K562 (cell line): ENCODE data around the gene SFT2D2. TPM values are rescaled to one million over a fixed set of nuclear protein-coding genes. Genes with fewer than 3 reads are reported as not detected.

Source experiments
- ASH1L ChIP-seq: fragments of 450-650 bp; IDR thresholded peaks from 2 replicates; pipeline ENCODE4 v1.6.1; 2018; ENCODE audit warnings: borderline replicate concordance, mild to moderate bottlenecking, low read depth; ENCODE audit not compliant: partially characterized antibody
- CBX8 ChIP-seq: fragments of 200-600 bp; sonication (generic); IDR thresholded peaks from 2 replicates; pipeline ENCODE4 v1.6.1; 2012; ENCODE audit warnings: borderline replicate concordance, mixed run types, low read depth, mild to moderate bottlenecking, moderate library complexity, mixed read lengths, low read length, control low read depth, inconsistent platforms; ENCODE audit not compliant: poor library complexity, severe bottlenecking; ENCODE audit errors: extremely low read depth
- CUX1 ChIP-seq: fragments of 200-800 bp; sonication (Bioruptor generic); IDR thresholded peaks from 2 replicates; pipeline ENCODE4 v1.6.1; 2016; ENCODE audit warnings: missing genetic modification characterization, missing compliant biosample characterization
- DACH1 ChIP-seq: fragments of 450-650 bp; IDR thresholded peaks from 2 replicates; pipeline ENCODE4 v1.6.1; 2018; ENCODE audit not compliant: partially characterized antibody
- GABPB2 ChIP-seq: fragments of 250-450 bp; sonication (Bioruptor Pico); conservative IDR thresholded peaks from 2 replicates; pipeline ENCODE4 v1.5.1; 2021; ENCODE audit warnings: mild to moderate bottlenecking
- KAT8 ChIP-seq: fragments of 450-650 bp; IDR thresholded peaks from 2 replicates; pipeline ENCODE4 v1.6.1; 2016; ENCODE audit warnings: low read depth, mild to moderate bottlenecking
- PHF20 ChIP-seq: fragments of 450-650 bp; IDR thresholded peaks from 2 replicates; pipeline ENCODE4 v1.6.1; 2018; ENCODE audit not compliant: partially characterized antibody
- RNF2 ChIP-seq: sonication (generic); IDR thresholded peaks from 2 replicates; pipeline ENCODE4 v1.6.1; 2016
- SPI1 ChIP-seq: IDR thresholded peaks from 2 replicates; pipeline ENCODE4 v1.6.1; 2011; ENCODE audit warnings: low read depth, low read length, control low read depth, borderline replicate concordance
- SRF ChIP-seq, 2 experiments: fragments of 250-450, 450-650 bp in 1 of 2; sonication (Bioruptor Pico) in 1 of 2; sonication (generic) in 1 of 2; formaldehyde crosslinking; IDR thresholded peaks; 2 replicates each; pipeline versions ENCODE4 v1.5.0 to v1.5.1; 2020 to 2022; ENCODE audit warnings: mild to moderate bottlenecking in 1 of 2, missing genetic modification reagents in 1 of 2
- ZBTB34 ChIP-seq: fragments of 250-450 bp; sonication (Bioruptor Pico); IDR thresholded peaks from 2 replicates; pipeline ENCODE4 v1.8.0; 2021; ENCODE audit warnings: mild to moderate bottlenecking, moderate library complexity
- ZNF77 ChIP-seq: fragments of 250-450 bp; sonication (Bioruptor Pico); IDR thresholded peaks from 2 replicates; pipeline ENCODE4 v1.5.0; 2020
- polyA plus RNA-seq, 8 experiments: library from polyadenylated mRNA; depleted of rRNA in 4 of 8; stranded (reverse) in 5 of 8; unstranded in 3 of 8; fragments of >200 nt; fragmentation: Nextera tagmentation in 2 of 8; fragmentation: Illumina TruSeq in 1 of 8; extraction: Ambion mirVana in 2 of 8; extraction: Trizol in 1 of 8; gene quantifications; 2 replicates each; pipeline versions ENCODE4 v1.2.1 to v1.2.3, GENCODE V29; 2011 to 2014; ENCODE audit warnings: inconsistent platforms in 1 of 8, missing spikeins in 1 of 8
- total RNA-seq, 7 experiments: library from RNA; depleted of rRNA in 6 of 7; stranded (reverse); fragments of >200 nt in 6 of 7; fragmentation: Illumina TruSeq in 2 of 7; extraction: Trizol in 2 of 7; gene quantifications; 2 replicates each; pipeline versions ENCODE4 v1.2.1 to v1.2.3, GENCODE V29; 2011 to 2021; ENCODE audit warnings: low replicate concordance in 1 of 7
- TF ChIP-seq, protein P1 (sequence below): sonication (generic); formaldehyde crosslinking; IDR thresholded peaks from 2 replicates; pipeline ENCODE4 v1.8.1; 2023; ENCODE audit warnings: mild to moderate bottlenecking, missing genetic modification reagents
- TF ChIP-seq, protein P2 (sequence below): fragments of 250-450 bp; sonication (Bioruptor Pico); IDR thresholded peaks from 2 replicates; pipeline ENCODE4 v1.5.0; 2020; ENCODE audit warnings: mild to moderate bottlenecking, borderline replicate concordance
- TF ChIP-seq, protein P3 (sequence below): fragments of 250-450 bp; sonication (Bioruptor Pico); IDR thresholded peaks from 2 replicates; pipeline ENCODE4 v1.8.0; 2022; ENCODE audit warnings: inconsistent platforms, mild to moderate bottlenecking, moderate library complexity, borderline replicate concordance

Gene SFT2D2
- total and polyA plus RNA-seq, 9 of the 15 experiments (the other 6 are each of a cell fraction or from before 2014, with no cell fraction given), result 3.4 to 50.1 (median 21.6) TPM

- TF ChIP-seq CUX1 (CRISPR knock-in tag) (no peak), ZBTB34 (CRISPR knock-in tag) (no peak), GABPB2 (CRISPR knock-in tag) (no peak), KAT8 (no peak), PHF20 (no peak), ASH1L (no peak), SRF (CRISPR knock-in tag; IDR thresholded peaks at IDR 0.05) (0 out of 4 replicates have a peak, but pooled peaks of 1 of the 2 experiments have one; percentile 22), RNF2 (peak; percentile 69; the same call in 1 of the 2 replicates), SPI1 (no peak), ZNF77 (no peak), DACH1 (peak; percentile 72), CBX8 (no peak)
- TF ChIP-seq, protein P1, sequence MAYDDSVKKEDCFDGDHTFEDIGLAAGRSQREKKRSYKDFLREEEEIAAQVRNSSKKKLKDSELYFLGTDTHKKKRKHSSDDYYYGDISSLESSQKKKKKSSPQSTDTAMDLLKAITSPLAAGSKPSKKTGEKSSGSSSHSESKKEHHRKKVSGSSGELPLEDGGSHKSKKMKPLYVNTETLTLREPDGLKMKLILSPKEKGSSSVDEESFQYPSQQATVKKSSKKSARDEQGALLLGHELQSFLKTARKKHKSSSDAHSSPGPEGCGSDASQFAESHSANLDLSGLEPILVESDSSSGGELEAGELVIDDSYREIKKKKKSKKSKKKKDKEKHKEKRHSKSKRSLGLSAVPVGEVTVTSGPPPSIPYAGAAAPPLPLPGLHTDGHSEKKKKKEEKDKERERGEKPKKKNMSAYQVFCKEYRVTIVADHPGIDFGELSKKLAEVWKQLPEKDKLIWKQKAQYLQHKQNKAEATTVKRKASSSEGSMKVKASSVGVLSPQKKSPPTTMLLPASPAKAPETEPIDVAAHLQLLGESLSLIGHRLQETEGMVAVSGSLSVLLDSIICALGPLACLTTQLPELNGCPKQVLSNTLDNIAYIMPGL (CRISPR knock-in tag), result no peak
- TF ChIP-seq, protein P2, sequence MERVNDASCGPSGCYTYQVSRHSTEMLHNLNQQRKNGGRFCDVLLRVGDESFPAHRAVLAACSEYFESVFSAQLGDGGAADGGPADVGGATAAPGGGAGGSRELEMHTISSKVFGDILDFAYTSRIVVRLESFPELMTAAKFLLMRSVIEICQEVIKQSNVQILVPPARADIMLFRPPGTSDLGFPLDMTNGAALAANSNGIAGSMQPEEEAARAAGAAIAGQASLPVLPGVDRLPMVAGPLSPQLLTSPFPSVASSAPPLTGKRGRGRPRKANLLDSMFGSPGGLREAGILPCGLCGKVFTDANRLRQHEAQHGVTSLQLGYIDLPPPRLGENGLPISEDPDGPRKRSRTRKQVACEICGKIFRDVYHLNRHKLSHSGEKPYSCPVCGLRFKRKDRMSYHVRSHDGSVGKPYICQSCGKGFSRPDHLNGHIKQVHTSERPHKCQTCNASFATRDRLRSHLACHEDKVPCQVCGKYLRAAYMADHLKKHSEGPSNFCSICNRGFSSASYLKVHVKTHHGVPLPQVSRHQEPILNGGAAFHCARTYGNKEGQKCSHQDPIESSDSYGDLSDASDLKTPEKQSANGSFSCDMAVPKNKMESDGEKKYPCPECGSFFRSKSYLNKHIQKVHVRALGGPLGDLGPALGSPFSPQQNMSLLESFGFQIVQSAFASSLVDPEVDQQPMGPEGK, result no peak
- TF ChIP-seq, protein P3, sequence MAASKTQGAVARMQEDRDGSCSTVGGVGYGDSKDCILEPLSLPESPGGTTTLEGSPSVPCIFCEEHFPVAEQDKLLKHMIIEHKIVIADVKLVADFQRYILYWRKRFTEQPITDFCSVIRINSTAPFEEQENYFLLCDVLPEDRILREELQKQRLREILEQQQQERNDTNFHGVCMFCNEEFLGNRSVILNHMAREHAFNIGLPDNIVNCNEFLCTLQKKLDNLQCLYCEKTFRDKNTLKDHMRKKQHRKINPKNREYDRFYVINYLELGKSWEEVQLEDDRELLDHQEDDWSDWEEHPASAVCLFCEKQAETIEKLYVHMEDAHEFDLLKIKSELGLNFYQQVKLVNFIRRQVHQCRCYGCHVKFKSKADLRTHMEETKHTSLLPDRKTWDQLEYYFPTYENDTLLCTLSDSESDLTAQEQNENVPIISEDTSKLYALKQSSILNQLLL (CRISPR knock-in tag), result no peak
Observed at GRCh38 chr1:168281603-168282325, 56.0 kb downstream of the SFT2D2 start (continued).
